T-helper 2 cell treated with Interferon-gamma antibody and Interleukin-4, amounts not matched to agents 5 μg/mL and 100 μg/mL, for 36 hours (primary cell): ENCODE results near the gene TEPSIN.

Source experiments
- DNase-seq: peaks from one replicate; pipeline ENCODE4 v3.0.0; 2021; ENCODE audit warnings: low spot score
- H3K27ac Mint-ChIP-seq: one replicate; pipeline ENCODE4 v1.8.0; 2021; ENCODE audit warnings: mild to moderate bottlenecking, mixed read lengths
- H3K27me3 Mint-ChIP-seq: one replicate; pipeline ENCODE4 v1.8.0; 2021; ENCODE audit warnings: low read depth, mixed read lengths
- H3K36me3 Mint-ChIP-seq: one replicate; pipeline ENCODE4 v1.8.0; 2021; ENCODE audit warnings: low read depth, mixed read lengths
- H3K4me1 Mint-ChIP-seq: one replicate; pipeline ENCODE4 v1.8.0; 2021; ENCODE audit warnings: low read depth, mixed read lengths
- H3K4me3 Mint-ChIP-seq: one replicate; pipeline ENCODE4 v1.8.0; 2022; ENCODE audit warnings: mild to moderate bottlenecking, moderate library complexity, mixed read lengths
- H3K9me3 Mint-ChIP-seq: one replicate; pipeline ENCODE4 v1.8.0; 2021; ENCODE audit warnings: mixed read lengths

The TEPSIN gene

GRCh38 chr17:81203136-81203535, 35.7 kb downstream of the TEPSIN start:
- DNase-seq, result no peak
- Mint-ChIP-seq H3K36me3 (no peaks in the 10 kb centered on the region), H3K4me1 (no peaks in the 10 kb centered on the region), H3K9me3 (no peaks in the 10 kb centered on the region), H3K27ac (no peak overlapping the region), H3K4me3 (no peak overlapping the region), H3K27me3 (no peaks in the 10 kb centered on the region)

GRCh38 chr17:81202318-81202717, 36.5 kb downstream of the TEPSIN start:
- DNase-seq, result no peak
- no peaks in the 10 kb centered on the region for H3K27me3 Mint-ChIP-seq

GRCh38 chr17:81200695-81201580, 37.9 kb downstream of the TEPSIN start:
- Mint-ChIP-seq H3K27ac (no peak overlapping the region), H3K4me1 (no peaks in the 10 kb centered on the region), H3K36me3 (no peaks in the 10 kb centered on the region), H3K27me3 (no peaks in the 10 kb centered on the region), H3K4me3 (no peak overlapping the region), H3K9me3 (no peaks in the 10 kb centered on the region)
- DNase-seq, result no peak

More at GRCh38 chr17:81202318-81202717, 36.5 kb downstream of the TEPSIN start:
- Mint-ChIP-seq H3K9me3 (no peaks in the 10 kb centered on the region), H3K27ac (no peak overlapping the region), H3K4me1 (no peaks in the 10 kb centered on the region), H3K36me3 (no peaks in the 10 kb centered on the region), H3K4me3 (no peak overlapping the region)

- H3K27me3 Mint-ChIP-seq, result no peaks in the 10 kb centered on the region
- H3K4me3 Mint-ChIP-seq, result no peak overlapping the region
- no peaks in the 10 kb centered on the region for H3K36me3 Mint-ChIP-seq
- no peaks in the 10 kb centered on the region for H3K4me1 Mint-ChIP-seq
- no peak for DNase-seq
- no peak overlapping the region for H3K27ac Mint-ChIP-seq
- no peaks in the 10 kb centered on the region for H3K9me3 Mint-ChIP-seq
Observed at GRCh38 chr17:81200201-81200600, 38.7 kb downstream of the TEPSIN start.

- Mint-ChIP-seq H3K27ac (no peak overlapping the region), H3K36me3 (no peaks in the 10 kb centered on the region), H3K4me3 (no peak overlapping the region), H3K27me3 (no peaks in the 10 kb centered on the region), H3K4me1 (no peaks in the 10 kb centered on the region), H3K9me3 (no peaks in the 10 kb centered on the region)
- DNase-seq, result no peak
Observed at GRCh38 chr17:81199482-81199830, 39.4 kb downstream of the TEPSIN start.

GRCh38 chr17:81198826-81199481, 39.9 kb downstream of the TEPSIN start:
- H3K4me3 Mint-ChIP-seq, result no peak overlapping the region
- no peaks in the 10 kb centered on the region for H3K36me3 Mint-ChIP-seq
- no peaks in the 10 kb centered on the region for H3K27me3 Mint-ChIP-seq
- DNase-seq, result no peak
- no peak overlapping the region for H3K27ac Mint-ChIP-seq
- H3K9me3 Mint-ChIP-seq, result no peaks in the 10 kb centered on the region
- no peaks in the 10 kb centered on the region for H3K4me1 Mint-ChIP-seq

- no peak for DNase-seq
- Mint-ChIP-seq H3K4me1 (no peaks in the 10 kb centered on the region), H3K36me3 (no peaks in the 10 kb centered on the region), H3K27ac (no peak overlapping the region), H3K9me3 (no peaks in the 10 kb centered on the region), H3K4me3 (no peak overlapping the region), H3K27me3 (no peaks in the 10 kb centered on the region)
Observed at GRCh38 chr17:81197831-81198490, 40.9 kb downstream of the TEPSIN start.

- Mint-ChIP-seq H3K4me3 (no peak overlapping the region), H3K9me3 (no peaks in the 10 kb centered on the region), H3K36me3 (no peaks in the 10 kb centered on the region)
Observed at GRCh38 chr17:81197409-81197795, 41.5 kb downstream of the TEPSIN start.

GRCh38 chr17:81196505-81197408, 42.1 kb downstream of the TEPSIN start:
- no peak for DNase-seq
- Mint-ChIP-seq H3K27me3 (no peaks in the 10 kb centered on the region), H3K27ac (no peak overlapping the region), H3K9me3 (no peaks in the 10 kb centered on the region), H3K4me1 (no peaks in the 10 kb centered on the region), H3K4me3 (no peak overlapping the region), H3K36me3 (no peaks in the 10 kb centered on the region)

More at GRCh38 chr17:81197409-81197795, 41.5 kb downstream of the TEPSIN start:
- no peak for DNase-seq
- Mint-ChIP-seq H3K4me1 (no peaks in the 10 kb centered on the region), H3K27ac (no peak overlapping the region), H3K27me3 (no peaks in the 10 kb centered on the region)

GRCh38 chr17:81195941-81196495, 42.8 kb downstream of the TEPSIN start:
- no peak overlapping the region for H3K27ac Mint-ChIP-seq
- H3K27me3 Mint-ChIP-seq, result no peaks in the 10 kb centered on the region
- no peaks in the 10 kb centered on the region for H3K4me1 Mint-ChIP-seq
- H3K9me3 Mint-ChIP-seq, result no peaks in the 10 kb centered on the region
- no peak for DNase-seq
- H3K4me3 Mint-ChIP-seq, result no peak overlapping the region
- no peaks in the 10 kb centered on the region for H3K36me3 Mint-ChIP-seq

GRCh38 chr17:81194941-81195901, 43.6 kb downstream of the TEPSIN start:
- no peak overlapping the region for H3K27ac Mint-ChIP-seq
- H3K9me3 Mint-ChIP-seq, result no peaks in the 10 kb centered on the region
- H3K27me3 Mint-ChIP-seq, result no peaks in the 10 kb centered on the region
- no peak overlapping the region for H3K4me3 Mint-ChIP-seq
- no peak for DNase-seq
- no peaks in the 10 kb centered on the region for H3K4me1 Mint-ChIP-seq
- H3K36me3 Mint-ChIP-seq, result no peaks in the 10 kb centered on the region

GRCh38 chr17:81194225-81194760, 44.6 kb downstream of the TEPSIN start:
- no peaks in the 10 kb centered on the region for H3K27me3 Mint-ChIP-seq
- H3K36me3 Mint-ChIP-seq, result no peaks in the 10 kb centered on the region
- H3K27ac Mint-ChIP-seq, result no peak overlapping the region
- no peak overlapping the region for H3K4me3 Mint-ChIP-seq
- no peaks in the 10 kb centered on the region for H3K9me3 Mint-ChIP-seq
- no peak for DNase-seq
- H3K4me1 Mint-ChIP-seq, result no peaks in the 10 kb centered on the region
